ENCODE results near the gene PEX11G. TPM values are rescaled to one million over a fixed set of nuclear protein-coding genes. Genes with fewer than 3 reads are reported as not detected.
A peak's percentile ranks its signal among the peaks of the same experiment; 100 is the strongest.

PEX11G gene
- total and polyA plus RNA-seq, 7 donors: 2.3 to 12.3 (median 5.1) TPM; not detected in 1

DNA sequence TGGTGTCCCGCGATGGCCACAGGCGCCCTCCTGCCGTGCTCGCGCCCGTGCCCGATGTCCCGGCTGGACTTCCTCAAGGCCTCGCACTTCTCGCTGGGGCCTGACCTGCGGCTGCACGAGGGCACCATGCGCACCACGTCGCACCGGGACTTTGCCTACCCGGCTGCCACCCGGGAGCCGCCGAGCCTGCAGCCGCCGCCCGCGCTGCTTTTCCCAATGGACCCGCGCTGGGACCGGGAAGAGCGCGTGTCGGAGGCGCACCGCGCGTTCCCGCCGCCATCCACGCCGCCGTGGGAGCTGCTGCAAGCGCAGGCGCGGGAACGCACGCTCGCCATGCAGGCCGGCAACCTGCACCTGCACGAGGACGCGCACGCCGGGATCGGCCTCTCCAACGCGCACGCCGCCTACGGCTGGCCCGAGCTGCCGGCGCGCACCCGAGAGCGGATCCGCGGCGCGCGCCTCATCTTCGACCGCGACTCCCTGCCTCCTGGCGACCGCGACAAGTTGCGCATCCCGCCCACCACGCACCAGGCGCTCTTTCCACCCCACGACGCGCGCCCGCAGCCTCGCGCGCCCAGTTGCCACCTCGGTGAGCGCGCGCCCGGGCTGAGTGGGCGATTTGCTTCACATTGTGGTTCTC, 12.1 kb upstream of the PEX11G start:
- WGBS, 2 donors: 3% methylated on average over 93 of the region's 93 CpGs
- intact Hi-C loops (cut with DNase I): no loop called here
- Histone ChIP-seq H3K4me3 (peak overlapping the region in 3 of 4 donors; percentile 30 to 53 (median 46)), H3K4me1 (peaks cover 0 to 19% (median 17%) of the 10 kb centered on the region in 4 donors), H3K27ac (no peak overlapping the region), H3K27me3 (peaks cover 5 to 60% (median 43%) of the 10 kb centered on the region in 3 donors), H3K36me3 (no peaks in the 10 kb centered on the region), H3K9me3 (no peaks in the 10 kb centered on the region)
- no peak for DNase-seq
- TF ChIP-seq POLR2A (IDR thresholded peaks at IDR 0.05): no peak
- no peak for TF ChIP-seq POLR2AphosphoS5 (IDR thresholded peaks at IDR 0.05)
- TF ChIP-seq, protein P1, sequence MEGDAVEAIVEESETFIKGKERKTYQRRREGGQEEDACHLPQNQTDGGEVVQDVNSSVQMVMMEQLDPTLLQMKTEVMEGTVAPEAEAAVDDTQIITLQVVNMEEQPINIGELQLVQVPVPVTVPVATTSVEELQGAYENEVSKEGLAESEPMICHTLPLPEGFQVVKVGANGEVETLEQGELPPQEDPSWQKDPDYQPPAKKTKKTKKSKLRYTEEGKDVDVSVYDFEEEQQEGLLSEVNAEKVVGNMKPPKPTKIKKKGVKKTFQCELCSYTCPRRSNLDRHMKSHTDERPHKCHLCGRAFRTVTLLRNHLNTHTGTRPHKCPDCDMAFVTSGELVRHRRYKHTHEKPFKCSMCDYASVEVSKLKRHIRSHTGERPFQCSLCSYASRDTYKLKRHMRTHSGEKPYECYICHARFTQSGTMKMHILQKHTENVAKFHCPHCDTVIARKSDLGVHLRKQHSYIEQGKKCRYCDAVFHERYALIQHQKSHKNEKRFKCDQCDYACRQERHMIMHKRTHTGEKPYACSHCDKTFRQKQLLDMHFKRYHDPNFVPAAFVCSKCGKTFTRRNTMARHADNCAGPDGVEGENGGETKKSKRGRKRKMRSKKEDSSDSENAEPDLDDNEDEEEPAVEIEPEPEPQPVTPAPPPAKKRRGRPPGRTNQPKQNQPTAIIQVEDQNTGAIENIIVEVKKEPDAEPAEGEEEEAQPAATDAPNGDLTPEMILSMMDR (IDR thresholded peaks at IDR 0.05): no peak
- no peak for TF ChIP-seq EP300 (IDR thresholded peaks at IDR 0.05)

DNA sequence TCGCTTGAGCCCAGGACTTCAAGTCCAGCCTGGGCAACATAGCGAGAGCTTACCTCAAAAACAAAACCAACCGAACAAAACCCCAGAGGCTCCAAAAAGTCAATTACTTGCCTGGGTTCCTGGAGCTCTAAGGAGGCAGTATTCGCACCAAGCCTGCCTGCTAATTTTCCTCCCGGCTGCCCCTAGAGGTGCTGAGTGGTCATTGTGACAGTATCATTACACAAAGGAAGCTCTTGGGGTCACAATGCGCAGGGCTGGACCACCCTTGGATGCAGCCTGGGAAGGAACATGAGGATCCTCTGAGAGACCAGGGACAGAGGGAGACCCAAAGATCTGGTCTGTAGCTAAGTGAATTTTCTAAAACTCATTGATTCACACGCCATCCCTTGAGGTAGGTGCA, 8.5 kb upstream of the PEX11G start:
- Histone ChIP-seq H3K4me1 (peaks cover 0 to 26% (median 16%) of the 10 kb centered on the region in 4 donors), H3K36me3 (no peaks in the 10 kb centered on the region), H3K27ac (no peak overlapping the region), H3K4me3 (no peak overlapping the region), H3K9me3 (no peaks in the 10 kb centered on the region), H3K27me3 (peaks cover 3 to 24% (median 22%) of the 10 kb centered on the region in 3 donors)
- TF ChIP-seq POLR2AphosphoS5 (IDR thresholded peaks at IDR 0.05): no peak
- TF ChIP-seq, protein P1 (IDR thresholded peaks at IDR 0.05): peak in 1 of 4 experiments; percentile 34
- intact Hi-C loops (cut with DNase I): no loop called here
- WGBS, 2 donors: 53 to 55% methylated on average over 7 of the region's 7 CpGs
- DNase-seq: no peak

DNA sequence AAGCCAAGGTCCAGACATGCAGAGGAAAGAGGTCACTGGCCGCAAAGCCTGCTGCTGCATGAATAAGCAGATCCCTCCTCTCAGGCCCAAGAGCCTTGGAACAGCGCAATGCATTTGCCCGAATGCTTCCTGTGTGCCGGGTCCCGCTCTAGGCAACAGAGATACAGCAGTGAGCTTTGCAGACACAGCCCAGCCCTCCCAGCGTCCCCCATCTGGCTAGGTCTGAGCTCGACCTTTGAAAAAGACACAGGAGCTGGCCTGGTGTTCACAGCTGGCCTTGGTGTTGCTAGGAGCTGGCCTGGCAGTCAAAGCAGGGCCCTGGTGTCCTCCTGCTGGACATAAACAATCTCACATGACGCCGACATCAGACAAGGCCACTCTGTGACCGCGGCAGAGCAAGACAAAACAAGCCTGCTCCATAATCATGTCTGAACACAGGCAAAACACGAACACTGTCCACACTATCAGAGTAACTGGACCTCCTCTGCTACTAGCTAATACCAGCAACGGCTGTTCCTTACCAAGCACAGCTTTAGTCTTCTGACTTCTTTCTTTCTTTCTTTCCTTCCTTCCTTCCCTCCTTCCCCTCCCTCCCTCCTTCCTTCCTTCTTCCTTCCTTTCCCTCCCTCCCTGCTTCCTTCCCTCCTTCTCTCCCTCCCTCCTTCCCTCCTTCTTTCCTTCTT, 5.7 kb upstream of the PEX11G start:
- Histone ChIP-seq H3K36me3 (no peaks in the 10 kb centered on the region), H3K9me3 (no peaks in the 10 kb centered on the region), H3K4me3 (no peak overlapping the region), H3K27me3 (peaks cover 0 to 2% (median 0%) of the 10 kb centered on the region in 3 donors), H3K27ac (peak overlapping the region; percentile 50 to 74 (median 65)), H3K4me1 (peaks cover 0 to 16% (median 6%) of the 10 kb centered on the region in 4 donors)
- intact Hi-C loops (cut with DNase I): no loop called here
- TF ChIP-seq POLR2A (IDR thresholded peaks at IDR 0.05) (no peak), EP300 (IDR thresholded peaks at IDR 0.05) (no peak), POLR2AphosphoS5 (IDR thresholded peaks at IDR 0.05) (peak in 3 of 4 donors; percentile 19 to 33 (median 27))
- TF ChIP-seq, protein P1 (IDR thresholded peaks at IDR 0.05): peak in 1 of 4 experiments; percentile 16
- WGBS, 2 donors: 67 to 77% methylated on average over 13 of the region's 13 CpGs
- peak; percentile 85 for DNase-seq

DNA sequence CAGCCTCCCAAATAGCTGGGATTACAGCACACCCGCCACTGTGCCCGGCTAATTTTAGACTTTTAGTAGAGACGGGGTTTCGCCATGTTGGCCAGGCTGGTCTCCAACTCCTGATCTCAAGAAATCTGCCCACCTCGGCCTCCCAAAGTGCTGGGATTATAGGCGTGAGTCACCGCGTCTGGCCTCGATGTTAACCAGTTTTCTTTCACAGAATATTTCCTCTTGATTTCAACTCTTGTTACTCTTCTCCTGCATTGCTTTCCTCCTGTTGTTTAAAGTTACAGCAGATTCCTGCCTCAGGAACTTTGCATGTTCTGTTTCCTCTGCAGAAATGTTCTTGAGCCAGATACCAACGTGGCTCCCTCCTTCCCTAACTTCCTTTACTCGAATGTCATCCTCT, 3.7 kb upstream of the PEX11G start:
- TF ChIP-seq EP300 (IDR thresholded peaks at IDR 0.05) (no peak), POLR2A (IDR thresholded peaks at IDR 0.05) (no peak), POLR2AphosphoS5 (IDR thresholded peaks at IDR 0.05) (no peak)
- TF ChIP-seq, protein P1 (IDR thresholded peaks at IDR 0.05): no peak
- intact Hi-C loops (cut with DNase I): no loop called here
- Histone ChIP-seq H3K4me3 (no peak overlapping the region), H3K36me3 (no peaks in the 10 kb centered on the region), H3K27me3 (no peaks in the 10 kb centered on the region), H3K27ac (no peak overlapping the region), H3K4me1 (peaks cover 0 to 28% (median 16%) of the 10 kb centered on the region in 4 donors), H3K9me3 (no peaks in the 10 kb centered on the region)
- DNase-seq: no peak
- 75 to 77% methylated on average over 11 of the region's 11 CpGs for WGBS, 2 donors
